Measurements from ENCODE around the gene IFITM5. TPM values are rescaled to one million over a fixed set of nuclear protein-coding genes. Genes with fewer than 3 reads are reported as not detected.
A peak's percentile ranks its signal among the peaks of the same experiment; 100 is the strongest.

Gene IFITM5
- polyA plus RNA-seq, 1 donor from 2014 or later, result not detected

- H3K79me2 ChIP-seq (replicated peaks; ENCODE audit: insufficient read depth, low read length), result no peaks in the 10 kb centered on the region
- H3K36me3 ChIP-seq (ENCODE audit: insufficient read depth, low read length), result no peaks in the 10 kb centered on the region
- H4K20me1 ChIP-seq (ENCODE audit: insufficient read depth), result no peaks in the 10 kb centered on the region
- no peak overlapping the region for H2AFZ ChIP-seq (ENCODE audit: low read depth, low read length)
- no peak for TF ChIP-seq EP300 (conservative IDR thresholded peaks at IDR 0.05; ENCODE audit: poor library complexity, severe bottlenecking)
- no peak for TF ChIP-seq TAF1 (IDR thresholded peaks at IDR 0.05; ENCODE audit: low read depth)
- TF ChIP-seq, protein P1, sequence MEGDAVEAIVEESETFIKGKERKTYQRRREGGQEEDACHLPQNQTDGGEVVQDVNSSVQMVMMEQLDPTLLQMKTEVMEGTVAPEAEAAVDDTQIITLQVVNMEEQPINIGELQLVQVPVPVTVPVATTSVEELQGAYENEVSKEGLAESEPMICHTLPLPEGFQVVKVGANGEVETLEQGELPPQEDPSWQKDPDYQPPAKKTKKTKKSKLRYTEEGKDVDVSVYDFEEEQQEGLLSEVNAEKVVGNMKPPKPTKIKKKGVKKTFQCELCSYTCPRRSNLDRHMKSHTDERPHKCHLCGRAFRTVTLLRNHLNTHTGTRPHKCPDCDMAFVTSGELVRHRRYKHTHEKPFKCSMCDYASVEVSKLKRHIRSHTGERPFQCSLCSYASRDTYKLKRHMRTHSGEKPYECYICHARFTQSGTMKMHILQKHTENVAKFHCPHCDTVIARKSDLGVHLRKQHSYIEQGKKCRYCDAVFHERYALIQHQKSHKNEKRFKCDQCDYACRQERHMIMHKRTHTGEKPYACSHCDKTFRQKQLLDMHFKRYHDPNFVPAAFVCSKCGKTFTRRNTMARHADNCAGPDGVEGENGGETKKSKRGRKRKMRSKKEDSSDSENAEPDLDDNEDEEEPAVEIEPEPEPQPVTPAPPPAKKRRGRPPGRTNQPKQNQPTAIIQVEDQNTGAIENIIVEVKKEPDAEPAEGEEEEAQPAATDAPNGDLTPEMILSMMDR (IDR thresholded peaks at IDR 0.05; ENCODE audit: poor library complexity, severe bottlenecking), result no peak
- no peak for TF ChIP-seq SMC3 (conservative IDR thresholded peaks at IDR 0.05; ENCODE audit: poor library complexity)
- no peak for TF ChIP-seq REST (IDR thresholded peaks at IDR 0.05; ENCODE audit: borderline replicate concordance)
- no peak for TF ChIP-seq MXI1 (conservative IDR thresholded peaks at IDR 0.05; ENCODE audit: poor library complexity, severe bottlenecking)
- no peak for TF ChIP-seq POLR2AphosphoS5 (IDR thresholded peaks at IDR 0.05)
- TF ChIP-seq RAD21 (conservative IDR thresholded peaks at IDR 0.05), result no peak
- TF ChIP-seq EZH2 (IDR thresholded peaks at IDR 0.05; ENCODE audit: borderline replicate concordance, insufficient read depth, low read length, poor library complexity, severe bottlenecking), result no peak
- H3F3A ChIP-seq (ENCODE audit: insufficient read depth, low read length, poor library complexity, severe bottlenecking), result no peaks in the 10 kb centered on the region
- H3K27me3 ChIP-seq (ENCODE audit: insufficient read depth, low read depth, low read length), result no peaks in the 10 kb centered on the region
- H3K9me2 ChIP-seq (ENCODE audit: insufficient read depth, low read length), result no peaks in the 10 kb centered on the region
- no peak overlapping the region for H3K4me3 ChIP-seq (ENCODE audit: low read length)
- H3K4me2 ChIP-seq (ENCODE audit: low read length), result no peak overlapping the region
- peak overlapping the region; percentile 20 for H3K9ac ChIP-seq (ENCODE audit: low read length)
- H3K9me3 ChIP-seq (ENCODE audit: low read length), result no peaks in the 10 kb centered on the region
- H3K27ac ChIP-seq (ENCODE audit: low read length), result no peak overlapping the region
Measured at GRCh38 chr11:326592-326841, 27.2 kb upstream of the IFITM5 start.

DNA sequence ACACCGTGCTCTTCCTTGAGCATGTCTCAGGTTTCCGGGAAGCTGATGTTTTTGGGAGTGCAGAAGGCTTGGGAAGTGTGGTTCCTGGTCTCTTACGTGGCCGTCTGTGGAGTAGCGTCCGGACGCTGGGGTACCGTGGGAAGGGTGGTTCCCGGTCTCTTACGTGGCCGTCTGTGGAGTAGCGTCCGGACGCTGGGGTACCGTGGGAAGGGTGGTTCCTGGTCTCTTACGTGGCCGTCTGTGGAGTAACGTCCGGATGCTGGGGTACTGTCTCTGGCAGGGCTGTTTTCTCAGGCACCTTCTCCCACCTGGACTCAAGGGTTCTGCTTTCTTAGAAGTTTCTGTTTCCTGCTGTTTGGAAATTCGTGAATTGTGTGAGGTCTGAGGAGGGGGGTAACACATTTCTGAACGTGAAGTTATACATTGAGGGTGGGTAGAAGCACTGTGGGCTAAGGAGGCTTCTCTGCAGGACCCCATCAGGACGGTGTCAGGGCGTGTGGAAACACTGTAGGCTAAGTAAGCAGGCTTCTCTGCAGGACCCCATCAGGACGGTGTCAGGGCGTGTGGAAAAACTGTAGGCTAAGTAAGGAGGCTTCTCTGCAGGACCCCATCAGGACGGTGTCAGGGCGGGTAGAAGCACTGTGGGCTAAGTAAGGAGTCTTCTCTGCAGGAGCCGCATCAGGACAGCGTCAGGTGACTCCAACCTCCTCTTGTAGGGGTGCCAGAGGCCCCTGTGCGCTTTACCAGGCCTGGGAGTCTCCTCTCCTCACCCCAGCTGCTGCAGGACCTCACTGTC, 26.7 kb upstream of the IFITM5 start:
- Histone ChIP-seq H3K4me2 (ENCODE audit: low read length) (no peak overlapping the region), H3K4me3 (ENCODE audit: low read length) (no peak overlapping the region), H4K20me1 (ENCODE audit: insufficient read depth) (no peaks in the 10 kb centered on the region), H3K9me3 (ENCODE audit: low read length) (no peaks in the 10 kb centered on the region), H3K9ac (ENCODE audit: low read length) (peak overlapping the region; percentile 20), H3K27ac (ENCODE audit: low read length) (no peak overlapping the region), H3K36me3 (ENCODE audit: insufficient read depth, low read length) (no peaks in the 10 kb centered on the region), H3F3A (ENCODE audit: insufficient read depth, low read length, poor library complexity, severe bottlenecking) (no peaks in the 10 kb centered on the region), H3K9me2 (ENCODE audit: insufficient read depth, low read length) (no peaks in the 10 kb centered on the region), H3K79me2 (replicated peaks; ENCODE audit: insufficient read depth, low read length) (no peaks in the 10 kb centered on the region), H3K27me3 (ENCODE audit: insufficient read depth, low read depth, low read length) (no peaks in the 10 kb centered on the region), H2AFZ (ENCODE audit: low read depth, low read length) (no peak overlapping the region)
- TF ChIP-seq RAD21 (conservative IDR thresholded peaks at IDR 0.05) (no peak), SMC3 (conservative IDR thresholded peaks at IDR 0.05; ENCODE audit: poor library complexity) (no peak), MXI1 (conservative IDR thresholded peaks at IDR 0.05; ENCODE audit: poor library complexity, severe bottlenecking) (no peak), REST (IDR thresholded peaks at IDR 0.05; ENCODE audit: borderline replicate concordance) (no peak), EZH2 (IDR thresholded peaks at IDR 0.05; ENCODE audit: borderline replicate concordance, insufficient read depth, low read length, poor library complexity, severe bottlenecking) (no peak), TAF1 (IDR thresholded peaks at IDR 0.05; ENCODE audit: low read depth) (no peak), POLR2AphosphoS5 (IDR thresholded peaks at IDR 0.05) (peak; percentile 96), EP300 (conservative IDR thresholded peaks at IDR 0.05; ENCODE audit: poor library complexity, severe bottlenecking) (peak; percentile 29)
- TF ChIP-seq, protein P1 (IDR thresholded peaks at IDR 0.05; ENCODE audit: poor library complexity, severe bottlenecking), result no peak
